OCI-LY1 (cell line): Measurements from ENCODE around the gene CENPE.

Source experiments
- H2AFZ ChIP-seq: fragments of 200-600 bp; sonication (generic), shearing (Covaris generic); 2 replicates; pipeline ENCODE4 v1.6.0; 2014; ENCODE audit warnings: antibody characterized with exemption, mild to moderate bottlenecking, low read length
- H3F3A ChIP-seq: fragments of 200-600 bp; sonication (generic), shearing (Covaris generic); 2 replicates; pipeline ENCODE4 v1.6.0; 2014; ENCODE audit warnings: mild to moderate bottlenecking, antibody characterized with exemption, low read length, moderate library complexity; ENCODE audit not compliant: insufficient read depth
- H3K27ac ChIP-seq: fragments of 200-600 bp; sonication (generic); 2 replicates; pipeline ENCODE4 v1.5.1; 2014; ENCODE audit warnings: low read length, mixed run types, mild to moderate bottlenecking, low read depth; ENCODE audit not compliant: poor library complexity, severe bottlenecking
- H3K27me3 ChIP-seq: fragments of 200-600 bp; sonication (generic); 2 replicates; pipeline ENCODE4 v1.6.0; 2014; ENCODE audit warnings: antibody characterized with exemption, mild to moderate bottlenecking, low read length, moderate library complexity; ENCODE audit not compliant: insufficient read depth
- H3K36me3 ChIP-seq: fragments of 200-600 bp; sonication (generic); 2 replicates; pipeline ENCODE4 v1.6.1; 2014; ENCODE audit warnings: mild to moderate bottlenecking, antibody characterized with exemption, low read length, moderate library complexity, mixed read lengths; ENCODE audit not compliant: insufficient read depth
- H3K4me1 ChIP-seq: fragments of 200-600 bp; sonication (generic); 2 replicates; pipeline ENCODE4 v1.5.1; 2014; ENCODE audit warnings: mild to moderate bottlenecking, low read length, moderate library complexity; ENCODE audit not compliant: insufficient read depth, severe bottlenecking
- H3K4me2 ChIP-seq: fragments of 200-600 bp; sonication (generic), shearing (Covaris generic); 2 replicates; pipeline ENCODE4 v1.6.1; 2014; ENCODE audit warnings: low read length
- H3K4me3 ChIP-seq: fragments of 200-600 bp; sonication (generic); 2 replicates; pipeline ENCODE4 v1.5.1; 2014; ENCODE audit warnings: low read length, low read depth, mild to moderate bottlenecking, mixed read lengths; ENCODE audit not compliant: poor library complexity, severe bottlenecking
- H3K79me2 ChIP-seq: fragments of 200-600 bp; shearing (Covaris generic); 2 replicates; pipeline ENCODE4 v1.6.1; 2016; ENCODE audit warnings: mixed run types, low read length, mixed read lengths; ENCODE audit not compliant: insufficient read depth
- H3K9ac ChIP-seq: fragments of 200-600 bp; sonication (generic), shearing (Covaris generic); 2 replicates; pipeline ENCODE4 v1.6.1; 2014; ENCODE audit warnings: mild to moderate bottlenecking, low read length, mixed read lengths
- H3K9me2 ChIP-seq: fragments of 200-600 bp; sonication (generic), shearing (Covaris generic); 2 replicates; pipeline ENCODE4 v1.6.1; 2014; ENCODE audit warnings: low read depth, mild to moderate bottlenecking, low read length, mixed read lengths
- H3K9me3 ChIP-seq: fragments of 200-600 bp; shearing (Covaris generic); 2 replicates; pipeline ENCODE4 v1.6.1; 2014; ENCODE audit warnings: low read length, mixed read lengths
- H4K20me1 ChIP-seq: fragments of 200-600 bp; sonication (generic), shearing (Covaris generic); 2 replicates; pipeline ENCODE4 v1.6.0; 2016; ENCODE audit warnings: mild to moderate bottlenecking, low read length; ENCODE audit not compliant: insufficient read depth
- CTCF ChIP-seq: fragments of 200-600 bp; sonication (generic), shearing (Covaris generic); IDR thresholded peaks from 2 replicates; pipeline ENCODE4 v1.5.1; 2017; ENCODE audit warnings: mild to moderate bottlenecking, antibody characterized with exemption, low read length, moderate library complexity, mixed read lengths
- EZH2 ChIP-seq: fragments of 200-600 bp; sonication (generic), shearing (Covaris generic); IDR thresholded peaks from 2 replicates; pipeline ENCODE4 v1.8.0; 2017; ENCODE audit warnings: borderline replicate concordance, mixed run types, mild to moderate bottlenecking, antibody characterized with exemption, low read length, moderate library complexity, mixed read lengths

Gene CENPE

GRCh38 chr4:103126126-103126525 is 72.0 kb downstream of the CENPE start:
- no peak overlapping the region for H3K4me2 ChIP-seq

GRCh38 chr4:103123114-103123513 is 75.0 kb downstream of the CENPE start:
- Histone ChIP-seq H3K4me3 (no peak overlapping the region), H3K9me3 (no peaks in the 10 kb centered on the region), H3K36me3 (peaks cover 59% of the 10 kb centered on the region), H3K79me2 (no peaks in the 10 kb centered on the region), H3K9ac (no peak overlapping the region), H4K20me1 (no peaks in the 10 kb centered on the region), H3F3A (no peaks in the 10 kb centered on the region), H3K4me2 (no peak overlapping the region), H3K27ac (no peak overlapping the region), H3K4me1 (no peaks in the 10 kb centered on the region), H2AFZ (no peak overlapping the region), H3K27me3 (no peaks in the 10 kb centered on the region), H3K9me2 (no peaks in the 10 kb centered on the region)
- TF ChIP-seq EZH2 (no peak), CTCF (no peak)

More at GRCh38 chr4:103126126-103126525, 72.0 kb downstream of the CENPE start:
- no peaks in the 10 kb centered on the region for H3K4me1 ChIP-seq
- no peak overlapping the region for H2AFZ ChIP-seq
- no peaks in the 10 kb centered on the region for H3K9me2 ChIP-seq
- H3F3A ChIP-seq: no peaks in the 10 kb centered on the region
- H4K20me1 ChIP-seq: no peaks in the 10 kb centered on the region
- no peaks in the 10 kb centered on the region for H3K27me3 ChIP-seq
- no peak overlapping the region for H3K9ac ChIP-seq
- 0 out of 2 replicates have a peak, but pooled peaks cover 3% of the 10 kb centered on the region for H3K9me3 ChIP-seq
- TF ChIP-seq CTCF: no peak
- TF ChIP-seq EZH2: no peak
- H3K4me3 ChIP-seq: no peak overlapping the region
- no peaks in the 10 kb centered on the region for H3K79me2 ChIP-seq
- peaks cover 77% of the 10 kb centered on the region for H3K36me3 ChIP-seq
- H3K27ac ChIP-seq: no peak overlapping the region

- Histone ChIP-seq H3F3A (no peaks in the 10 kb centered on the region), H2AFZ (no peak overlapping the region), H3K9me2 (no peaks in the 10 kb centered on the region), H3K4me3 (no peak overlapping the region), H3K27me3 (no peaks in the 10 kb centered on the region), H3K79me2 (no peaks in the 10 kb centered on the region), H3K27ac (no peak overlapping the region), H3K36me3 (peaks cover 42% of the 10 kb centered on the region), H3K4me1 (no peaks in the 10 kb centered on the region), H3K9ac (no peak overlapping the region), H4K20me1 (no peaks in the 10 kb centered on the region), H3K9me3 (no peaks in the 10 kb centered on the region), H3K4me2 (no peak overlapping the region)
- TF ChIP-seq CTCF: no peak
Measured at GRCh38 chr4:103118166-103118565, 80.0 kb downstream of the CENPE start.
